Muscle layer of colon (tissue), 2 donors: ENCODE data around the gene MPRIP.
"Not testable (repeated sequence)": the region's sequence is repeated elsewhere in the genome, so short reads cannot be mapped to it uniquely, and the experiment has no call there.

Experiments used
- H3K27ac ChIP-seq: one replicate; pipeline ENCODE4 v1.7.0; 2013; ENCODE audit warnings: low read depth, mild to moderate bottlenecking, low read length, moderate library complexity
- H3K27me3 ChIP-seq, 2 donors: one replicate each; pipeline ENCODE4 v1.7.0; 2013; ENCODE audit warnings: low read length in 2 of 2, mild to moderate bottlenecking in 2 of 2; ENCODE audit not compliant: insufficient read depth in 2 of 2, control insufficient read depth in 1 of 2
- H3K36me3 ChIP-seq: one replicate; pipeline ENCODE4 v1.7.0; 2013; ENCODE audit warnings: mild to moderate bottlenecking, low read length; ENCODE audit not compliant: insufficient read depth
- H3K4me1 ChIP-seq: one replicate; pipeline ENCODE4 v1.7.0; 2013; ENCODE audit warnings: mild to moderate bottlenecking, low read length; ENCODE audit not compliant: insufficient read depth
- H3K4me3 ChIP-seq, 2 donors: one replicate each; pipeline ENCODE4 v1.7.0; 2013; ENCODE audit warnings: low read length in 2 of 2, low read depth in 1 of 2, mild to moderate bottlenecking in 1 of 2, moderate library complexity in 1 of 2
- H3K9ac ChIP-seq: one replicate; pipeline ENCODE4 v1.7.0; 2013; ENCODE audit warnings: low read length
- H3K9me3 ChIP-seq: one replicate; pipeline ENCODE4 v1.7.0; 2013; ENCODE audit warnings: mild to moderate bottlenecking, low read length
- donor health status: abdominal sarcoma.
- donor health status: Adenocarcinoma of cecum.

MPRIP gene

DNA sequence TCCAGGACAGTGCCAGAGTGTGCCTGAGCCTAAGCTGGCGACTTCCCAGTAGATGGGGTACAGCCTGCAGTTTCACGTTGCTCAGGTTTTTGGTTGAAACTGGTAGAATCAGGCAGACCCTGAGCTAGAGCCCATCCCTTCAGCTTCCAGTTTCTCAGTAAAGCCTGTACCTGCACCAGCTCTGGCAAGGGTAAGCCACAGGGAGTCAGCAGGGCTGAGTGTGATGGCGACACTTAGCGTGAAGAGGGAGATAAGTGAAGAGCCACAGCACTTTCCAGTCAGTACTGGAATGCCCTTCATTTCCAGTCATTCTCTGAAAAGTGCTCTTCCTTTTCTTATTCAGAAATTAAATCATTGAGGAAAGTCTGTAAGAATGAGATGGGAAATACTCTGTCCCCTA, 141.5 kb downstream of the MPRIP start:
- Histone ChIP-seq H3K9me3 (no peaks in the 10 kb centered on the region), H3K27ac (no peak overlapping the region), H3K27me3 (no peaks in the 10 kb centered on the region), H3K9ac (no peak overlapping the region), H3K4me1 (no peaks in the 10 kb centered on the region), H3K36me3 (peaks cover 45% of the 10 kb centered on the region), H3K4me3 (no peak overlapping the region)

GRCh38 chr17:17184985-17185757, 142.9 kb downstream of the MPRIP start:
- H3K4me3 ChIP-seq, H3K27ac ChIP-seq, H3K9ac ChIP-seq, H3K9me3 ChIP-seq, H3K4me1 ChIP-seq, H3K27me3 ChIP-seq: not testable (repeated sequence)
- peaks cover 35% of the 10 kb centered on the region for H3K36me3 ChIP-seq

DNA sequence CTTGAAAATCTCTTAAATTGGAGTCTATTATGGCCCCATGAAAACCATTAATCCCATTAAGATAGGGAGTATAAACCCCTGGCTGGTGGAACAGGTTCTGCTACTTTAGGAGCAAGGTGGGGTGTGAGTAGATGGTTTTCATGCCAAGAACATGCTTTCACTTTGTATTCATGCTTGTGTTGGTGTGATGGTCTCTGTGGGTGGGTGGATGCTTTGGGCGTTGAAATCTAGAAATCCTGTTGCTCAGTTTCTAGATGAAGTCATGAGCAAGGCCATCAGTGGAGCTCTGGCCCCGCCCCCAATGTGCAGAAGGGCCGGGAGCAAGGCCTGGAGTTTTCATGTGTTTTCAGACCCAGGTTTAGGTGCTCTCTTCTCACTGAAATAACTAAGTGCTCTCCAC, 143.8 kb downstream of the MPRIP start:
- Histone ChIP-seq H3K4me1 (peaks cover 17% of the 10 kb centered on the region), H3K27me3 (no peaks in the 10 kb centered on the region), H3K9ac (no peak overlapping the region), H3K9me3 (no peaks in the 10 kb centered on the region), H3K4me3 (no peak overlapping the region), H3K27ac (peak overlapping the region; percentile 12), H3K36me3 (peaks cover 27% of the 10 kb centered on the region)

DNA sequence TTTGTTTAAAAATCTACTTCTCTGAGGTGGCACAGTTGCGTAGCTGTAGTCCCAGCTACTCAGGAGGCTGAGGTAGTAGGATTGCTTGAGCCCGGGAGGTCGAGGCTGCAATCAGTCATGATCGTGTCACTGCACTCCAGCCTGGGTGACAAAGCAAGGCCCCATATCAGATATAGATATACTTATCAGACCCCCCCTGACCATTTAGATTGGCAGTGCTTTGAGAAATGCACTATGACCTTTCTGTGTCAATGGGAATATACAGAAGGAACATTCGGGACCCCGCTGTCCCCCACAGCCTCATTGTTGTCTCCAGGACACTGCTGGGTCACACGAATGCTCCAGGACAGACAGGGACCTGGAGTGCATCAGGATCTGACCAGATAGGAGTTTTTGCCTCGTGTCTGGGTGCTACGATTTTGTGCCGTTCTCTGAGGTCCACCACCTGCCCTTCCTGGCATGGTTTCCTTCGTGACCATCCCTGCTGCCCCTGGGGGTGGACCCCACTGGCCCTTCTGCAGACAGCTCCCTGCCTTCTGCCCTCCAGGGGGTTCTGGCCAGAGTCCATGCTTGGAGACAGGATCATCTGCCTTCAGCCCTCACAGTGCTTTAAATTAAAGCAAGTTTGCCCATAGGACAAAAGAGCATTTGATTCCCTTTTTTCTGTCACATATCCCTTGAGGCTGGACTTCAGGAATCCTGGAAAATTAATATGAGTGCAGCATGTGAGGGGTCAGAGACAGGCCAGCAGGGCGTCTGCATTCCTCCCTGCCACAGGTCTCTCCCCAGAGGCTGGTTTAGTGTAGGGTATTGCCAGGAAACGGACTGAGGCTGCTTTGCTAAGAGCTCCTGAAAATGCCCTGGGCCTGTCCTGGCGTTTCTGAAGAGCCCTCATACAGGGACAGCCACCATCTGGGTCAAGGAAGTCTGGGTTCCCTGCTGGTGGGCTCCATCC, 144.6 kb downstream of the MPRIP start:
- Histone ChIP-seq H3K36me3 (peaks cover 21% of the 10 kb centered on the region), H3K9ac (no peak overlapping the region), H3K9me3 (no peaks in the 10 kb centered on the region), H3K27ac (peak overlapping the region; percentile 21), H3K4me3 (no peak overlapping the region), H3K4me1 (peaks cover 24% of the 10 kb centered on the region), H3K27me3 (no peaks in the 10 kb centered on the region)

GRCh38 chr17:17188586-17188985, 146.3 kb downstream of the MPRIP start:
- Histone ChIP-seq H3K4me3 (no peak overlapping the region), H3K36me3 (peaks cover 9% of the 10 kb centered on the region), H3K27ac (no peak overlapping the region), H3K9ac (no peak overlapping the region), H3K9me3 (no peaks in the 10 kb centered on the region), H3K4me1 (peaks cover 31% of the 10 kb centered on the region), H3K27me3 (no peaks in the 10 kb centered on the region)

DNA sequence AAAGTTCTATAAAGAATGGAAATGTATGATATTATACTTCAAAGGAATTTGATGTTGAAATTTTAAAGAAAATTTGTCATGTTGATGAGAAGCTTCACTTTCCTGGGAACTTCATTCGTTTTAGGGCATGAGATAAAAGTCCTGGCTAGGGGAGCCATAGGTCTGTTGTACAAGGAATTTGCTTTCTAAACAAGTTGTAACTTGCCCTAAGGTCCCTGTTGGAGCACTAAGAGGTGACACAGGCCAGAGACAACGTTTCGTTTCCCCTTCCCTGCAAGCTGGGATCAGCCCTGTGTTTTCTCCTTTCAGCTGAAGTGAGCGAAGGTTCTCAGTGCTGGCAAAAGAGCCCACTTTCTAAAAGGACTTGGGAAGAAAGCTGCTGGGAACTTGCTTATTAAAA, 147.3 kb downstream of the MPRIP start:
- Histone ChIP-seq H3K4me1 (peaks cover 31% of the 10 kb centered on the region), H3K27ac (peak overlapping the region; percentile 73)

GRCh38 chr17:17190188-17190587, 147.9 kb downstream of the MPRIP start:
- Histone ChIP-seq H3K9ac (no peak overlapping the region), H3K27ac (peak overlapping the region; percentile 73), H3K4me3 (no peak overlapping the region), H3K9me3 (no peaks in the 10 kb centered on the region), H3K36me3 (no peaks in the 10 kb centered on the region), H3K4me1 (peaks cover 31% of the 10 kb centered on the region), H3K27me3 (no peaks in the 10 kb centered on the region)

More for the DNA sequence above, 147.3 kb downstream of the MPRIP start:
- Histone ChIP-seq H3K4me3 (no peak overlapping the region), H3K9me3 (no peaks in the 10 kb centered on the region), H3K9ac (no peak overlapping the region), H3K36me3 (no peaks in the 10 kb centered on the region), H3K27me3 (no peaks in the 10 kb centered on the region)

DNA sequence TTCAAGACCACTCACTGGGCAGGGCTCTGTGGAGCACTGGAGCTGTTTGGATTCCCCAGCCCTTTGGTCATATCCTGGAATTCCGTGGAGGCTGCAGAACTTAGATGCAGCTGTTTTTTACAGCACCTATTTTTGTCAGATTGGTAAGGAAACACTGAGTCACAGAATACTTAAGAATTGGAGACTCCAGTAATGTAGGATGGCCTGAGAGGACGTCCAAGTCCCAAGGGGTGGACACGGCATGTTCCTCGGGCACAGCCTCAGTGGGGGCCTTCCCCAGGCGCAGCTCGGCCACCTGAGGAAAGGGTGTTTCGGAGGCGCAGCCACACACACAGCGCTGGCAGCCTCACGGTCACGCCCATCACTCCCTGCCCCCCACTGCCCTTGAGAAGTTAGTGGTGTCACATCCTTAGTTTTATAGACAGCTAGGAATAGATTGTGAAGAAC, 149.1 kb downstream of the MPRIP start:
- Histone ChIP-seq H3K9ac (no peak overlapping the region), H3K4me1 (peaks cover 31% of the 10 kb centered on the region), H3K4me3 (no peak overlapping the region), H3K27me3 (no peaks in the 10 kb centered on the region), H3K27ac (peak overlapping the region; percentile 73), H3K36me3 (no peaks in the 10 kb centered on the region), H3K9me3 (no peaks in the 10 kb centered on the region)

GRCh38 chr17:17191961-17192381, 149.7 kb downstream of the MPRIP start:
- Histone ChIP-seq H3K4me3 (no peak overlapping the region), H3K27ac (peak overlapping the region; percentile 73), H3K27me3 (no peaks in the 10 kb centered on the region), H3K9ac (no peak overlapping the region), H3K4me1 (peaks cover 32% of the 10 kb centered on the region), H3K9me3 (no peaks in the 10 kb centered on the region), H3K36me3 (no peaks in the 10 kb centered on the region)

GRCh38 chr17:17195466-17195865, 153.2 kb downstream of the MPRIP start:
- H3K9ac ChIP-seq, H3K36me3 ChIP-seq, H3K27ac ChIP-seq, H3K9me3 ChIP-seq, H3K27me3 ChIP-seq, H3K4me3 ChIP-seq: not testable (repeated sequence)
- peaks cover 41% of the 10 kb centered on the region for H3K4me1 ChIP-seq

DNA sequence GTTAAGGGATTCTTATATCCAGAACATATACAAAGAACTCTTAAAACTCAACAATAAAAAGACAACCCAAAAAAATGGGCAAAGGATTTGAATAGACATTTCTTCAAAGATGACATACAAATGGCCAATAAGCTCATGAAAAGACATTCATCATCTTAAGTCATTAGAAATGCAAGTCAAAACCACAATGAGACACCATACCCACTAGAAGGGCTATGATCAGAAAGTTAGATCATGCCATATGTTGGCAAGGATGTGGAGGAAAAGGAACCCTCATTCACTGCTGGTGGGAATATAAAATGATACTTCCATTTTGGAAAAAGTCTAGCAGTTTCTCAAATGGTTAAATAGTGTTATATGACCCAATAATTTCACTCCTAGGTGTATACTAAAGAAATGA, 154.5 kb downstream of the MPRIP start:
- Histone ChIP-seq H3K27ac (no peak overlapping the region), H3K27me3 (no peaks in the 10 kb centered on the region), H3K9ac (no peak overlapping the region), H3K4me1 (peaks cover 41% of the 10 kb centered on the region), H3K4me3 (no peak overlapping the region), H3K36me3 (no peaks in the 10 kb centered on the region), H3K9me3 (no peaks in the 10 kb centered on the region)
